GM12891 (cell line): ENCODE results near the gene MARVELD3.
"Not testable (repeated sequence)": the region's sequence is repeated elsewhere in the genome, so short reads cannot be mapped to it uniquely, and the experiment has no call there.

Experiments used
- DNase-seq: peaks from one replicate; pipeline ENCODE4 v3.0.0; 2011; ENCODE audit warnings: low spot score; ENCODE audit not compliant: insufficient read length
- FAIRE-seq: peaks from 2 replicates; lab custom pipeline; 2011; peaks lifted over from hg19 to GRCh38; lab: Jason Lieb, UNC
- PAX5 ChIP-seq: IDR thresholded peaks from 2 replicates; pipeline ENCODE4 v1.6.1; 2011; ENCODE audit warnings: low read length, moderate library complexity, mild to moderate bottlenecking; ENCODE audit not compliant: insufficient read depth, severe bottlenecking
- POLR2A ChIP-seq: IDR thresholded peaks from 2 replicates; pipeline ENCODE4 v1.6.1; 2011; ENCODE audit warnings: low read depth, low read length, control low read depth
- POLR2AphosphoS5 ChIP-seq: IDR thresholded peaks from 2 replicates; pipeline ENCODE4 v1.6.1; 2011; ENCODE audit warnings: low read depth, low read length, control low read depth
- POU2F2 ChIP-seq: IDR thresholded peaks from 2 replicates; pipeline ENCODE4 v1.6.1; 2011; ENCODE audit warnings: low read depth, mild to moderate bottlenecking, control low read depth, low read length, moderate library complexity
- SPI1 ChIP-seq: IDR thresholded peaks from 2 replicates; pipeline ENCODE4 v1.6.1; 2011; ENCODE audit warnings: low read depth, low read length, control low read depth
- TAF1 ChIP-seq: IDR thresholded peaks from 2 replicates; pipeline ENCODE4 v1.6.1; 2011; ENCODE audit warnings: low read depth, low read length, control low read depth

Gene MARVELD3

GRCh38 chr16:71672125-71672524 lies 46.1 kb downstream of the MARVELD3 start:
- TF ChIP-seq SPI1 = no peak
- no peak for TF ChIP-seq TAF1
- no peak for TF ChIP-seq POLR2A
- TF ChIP-seq POLR2AphosphoS5 = no peak
- no peak for TF ChIP-seq PAX5
- TF ChIP-seq POU2F2 = no peak
- no peak for FAIRE-seq

GRCh38 chr16:71672803-71673581 lies 47.0 kb downstream of the MARVELD3 start:
- FAIRE-seq = no peak
- no peak for DNase-seq

More at GRCh38 chr16:71672125-71672524, 46.1 kb downstream of the MARVELD3 start:
- DNase-seq = no peak

GRCh38 chr16:71673582-71673973 lies 47.6 kb downstream of the MARVELD3 start:
- TF ChIP-seq TAF1 (no peak), PAX5 (no peak), SPI1 (no peak), POU2F2 (no peak), POLR2AphosphoS5 (no peak), POLR2A (no peak)
- FAIRE-seq (no peak), DNase-seq (no peak)

More at GRCh38 chr16:71672803-71673581, 47.0 kb downstream of the MARVELD3 start:
- TF ChIP-seq POU2F2 (no peak), SPI1 (no peak), POLR2A (no peak), POLR2AphosphoS5 (no peak), TAF1 (no peak), PAX5 (no peak)

GRCh38 chr16:71674229-71674628 lies 48.2 kb downstream of the MARVELD3 start:
- TF ChIP-seq PAX5 (no peak), SPI1 (no peak), TAF1 (no peak), POLR2AphosphoS5 (no peak), POU2F2 (no peak), POLR2A (no peak)
- no peak for FAIRE-seq
- no peak for DNase-seq

GRCh38 chr16:71675380-71675779 lies 49.4 kb downstream of the MARVELD3 start:
- FAIRE-seq (no peak), DNase-seq (no peak)
- no peak for TF ChIP-seq TAF1
- no peak for TF ChIP-seq POU2F2
- no peak for TF ChIP-seq POLR2A
- no peak for TF ChIP-seq PAX5
- TF ChIP-seq SPI1 = no peak
- TF ChIP-seq POLR2AphosphoS5 = no peak

GRCh38 chr16:71676236-71676635 lies 50.3 kb downstream of the MARVELD3 start:
- DNase-seq = no peak
- no peak for FAIRE-seq
- TF ChIP-seq POU2F2 (no peak), POLR2A (no peak), TAF1 (no peak), PAX5 (no peak)

GRCh38 chr16:71681360-71681759 lies 55.4 kb downstream of the MARVELD3 start:
- no peak for TF ChIP-seq SPI1
- TF ChIP-seq TAF1 = no peak
- TF ChIP-seq PAX5 = no peak
- TF ChIP-seq POLR2A = no peak
- TF ChIP-seq POLR2AphosphoS5 = no peak
- TF ChIP-seq POU2F2 = no peak
- FAIRE-seq = no peak
- DNase-seq = no peak

GRCh38 chr16:71684280-71684679 lies 58.3 kb downstream of the MARVELD3 start:
- not testable (repeated sequence) for FAIRE-seq

More at GRCh38 chr16:71684280-71684679, 58.3 kb downstream of the MARVELD3 start:
- DNase-seq = not testable (repeated sequence)
